HG02678 (cell line): ENCODE measurements around the gene SNX30.

Experiments used
- ATAC-seq: cut with Tn5 transposase; IDR thresholded peaks from one replicate; pipeline ENCODE4 v1.9.1; 2021; ENCODE audit warnings: mild to moderate bottlenecking, moderate library complexity; ENCODE audit not compliant: unreplicated experiment

The SNX30 gene

DNA sequence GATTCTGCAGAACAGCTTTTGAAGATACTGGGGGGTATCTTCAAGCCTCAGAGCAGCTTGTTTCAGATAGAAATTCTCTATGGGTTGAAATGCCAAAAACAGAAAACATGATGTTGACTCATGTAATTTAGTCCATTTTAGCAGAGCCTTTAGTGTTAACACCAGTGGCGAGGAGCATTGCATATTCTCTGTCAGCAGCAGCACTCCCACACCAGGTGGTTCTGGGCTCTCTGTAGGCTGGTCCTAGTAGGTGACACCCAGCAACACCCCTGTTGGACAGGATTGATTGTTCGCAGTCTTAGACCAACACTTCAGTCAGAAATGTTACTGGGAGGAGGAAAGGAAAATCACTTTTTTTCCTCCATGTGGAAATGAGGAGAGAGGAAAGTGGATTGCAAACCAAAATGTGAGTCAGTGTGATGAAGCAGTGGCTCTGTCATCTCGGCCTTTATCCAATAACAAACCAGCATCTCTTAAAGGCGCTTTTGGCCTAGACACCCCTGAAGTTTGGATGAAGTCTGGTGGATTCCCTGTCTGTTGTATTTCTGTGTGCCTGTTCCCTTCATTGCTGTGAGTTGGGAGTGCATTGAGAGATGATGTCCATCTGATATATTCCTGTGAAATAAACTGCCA is 123.3 kb downstream of the SNX30 start:
- no peak for ATAC-seq

- ATAC-seq: no peak
These were observed 128.2 kb downstream of the SNX30 start for GRCh38 chr9:112878752-112879151.

GRCh38 chr9:112880650-112881049 is 130.1 kb downstream of the SNX30 start:
- ATAC-seq: no peak

DNA sequence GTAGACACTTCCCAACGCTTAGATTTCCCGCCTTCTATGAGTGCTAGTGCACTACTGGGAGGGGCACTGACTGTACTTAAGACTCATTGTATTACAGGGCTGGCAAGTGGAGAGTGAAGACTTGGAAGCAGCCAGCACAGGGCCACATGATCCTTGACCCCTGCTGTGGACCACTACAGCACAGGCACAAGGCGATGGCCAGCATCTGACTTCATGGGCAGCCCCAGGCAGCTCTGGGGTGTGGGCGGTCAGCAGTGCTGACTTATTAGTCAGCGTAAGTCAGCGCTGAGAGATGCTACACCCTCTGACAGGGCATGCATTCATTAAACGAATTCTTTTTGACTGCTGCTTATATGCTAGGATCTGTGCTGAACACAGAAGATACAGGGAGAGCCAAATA is 130.8 kb downstream of the SNX30 start:
- ATAC-seq: no peak

DNA sequence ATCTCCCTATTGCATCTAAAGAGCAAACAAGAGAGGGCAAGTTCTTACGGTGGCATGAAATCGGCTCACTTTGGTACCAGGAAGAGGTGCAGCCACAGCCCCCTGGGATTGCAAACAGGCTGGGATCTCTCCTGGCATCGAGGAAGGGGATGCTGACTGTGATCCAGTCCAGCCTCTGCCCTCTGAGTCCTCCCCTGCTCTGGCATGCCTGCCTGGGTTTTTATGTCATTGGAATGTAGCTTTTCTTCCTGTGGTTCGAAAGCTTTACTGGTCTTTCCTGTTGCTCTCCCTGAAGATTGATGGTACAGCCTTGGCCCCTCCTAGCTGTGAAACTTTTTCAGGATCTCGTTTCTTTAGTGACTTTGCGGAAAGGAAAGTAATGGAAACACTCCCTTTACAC is 133.5 kb downstream of the SNX30 start:
- no peak for ATAC-seq

DNA sequence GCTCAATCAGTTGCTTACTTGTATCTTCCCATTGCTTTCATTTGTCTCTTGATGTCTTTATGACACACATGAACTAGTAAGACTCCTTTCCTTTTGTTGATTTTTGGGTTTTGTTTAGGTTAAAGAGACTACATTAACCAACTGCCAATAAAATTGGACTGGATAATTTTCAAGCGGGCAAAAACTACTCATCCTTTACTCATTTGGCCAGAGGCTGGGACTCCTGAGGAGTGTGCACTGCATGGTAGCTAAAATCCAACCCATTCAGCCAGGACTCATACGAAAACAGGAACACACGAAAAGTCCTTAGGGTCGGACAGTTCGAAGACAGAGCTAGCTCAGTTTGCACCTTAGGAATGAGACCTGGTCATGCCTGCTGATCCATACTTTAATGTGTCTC is 134.2 kb downstream of the SNX30 start:
- no peak for ATAC-seq

DNA sequence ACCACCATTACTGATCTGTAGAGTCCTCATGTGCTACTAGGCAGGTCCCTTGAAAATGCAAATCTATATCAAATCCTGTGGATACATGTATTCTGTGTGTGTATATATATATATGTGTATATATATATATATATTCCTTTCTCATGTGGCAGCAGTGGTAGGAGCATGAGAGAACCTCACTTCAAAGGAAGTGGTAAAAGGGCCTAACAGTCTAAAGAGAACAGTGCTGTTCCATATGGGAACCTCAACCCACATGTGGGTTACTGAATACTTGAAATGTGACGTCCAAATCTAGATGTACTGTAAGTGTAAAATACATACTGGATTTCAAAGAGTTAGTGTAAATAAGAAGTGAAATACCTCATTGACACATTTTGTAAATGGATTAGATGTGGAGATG is 134.8 kb downstream of the SNX30 start:
- no peak for ATAC-seq

- ATAC-seq: no peak
These were observed 135.8 kb downstream of the SNX30 start for GRCh38 chr9:112886351-112886750.

DNA sequence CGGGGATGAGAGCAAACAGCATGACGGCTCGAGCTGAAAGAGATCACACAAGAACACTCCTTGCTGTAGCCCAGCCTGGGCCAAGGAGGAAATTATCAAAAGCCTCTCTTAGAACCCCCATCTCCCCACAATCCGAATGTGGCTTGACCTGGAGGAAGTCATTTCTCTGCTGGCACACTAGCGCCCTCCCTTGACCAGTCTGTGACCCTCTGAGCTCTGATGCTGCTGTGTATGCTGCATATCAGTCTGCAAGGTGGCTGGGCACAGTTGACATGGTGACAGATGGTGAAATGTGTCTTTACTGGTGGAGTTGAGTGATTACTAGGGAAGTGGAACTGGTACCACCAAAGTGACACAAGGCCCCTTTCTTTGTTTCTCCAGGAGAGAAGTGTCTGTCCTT is 136.8 kb downstream of the SNX30 start:
- no peak for ATAC-seq

DNA sequence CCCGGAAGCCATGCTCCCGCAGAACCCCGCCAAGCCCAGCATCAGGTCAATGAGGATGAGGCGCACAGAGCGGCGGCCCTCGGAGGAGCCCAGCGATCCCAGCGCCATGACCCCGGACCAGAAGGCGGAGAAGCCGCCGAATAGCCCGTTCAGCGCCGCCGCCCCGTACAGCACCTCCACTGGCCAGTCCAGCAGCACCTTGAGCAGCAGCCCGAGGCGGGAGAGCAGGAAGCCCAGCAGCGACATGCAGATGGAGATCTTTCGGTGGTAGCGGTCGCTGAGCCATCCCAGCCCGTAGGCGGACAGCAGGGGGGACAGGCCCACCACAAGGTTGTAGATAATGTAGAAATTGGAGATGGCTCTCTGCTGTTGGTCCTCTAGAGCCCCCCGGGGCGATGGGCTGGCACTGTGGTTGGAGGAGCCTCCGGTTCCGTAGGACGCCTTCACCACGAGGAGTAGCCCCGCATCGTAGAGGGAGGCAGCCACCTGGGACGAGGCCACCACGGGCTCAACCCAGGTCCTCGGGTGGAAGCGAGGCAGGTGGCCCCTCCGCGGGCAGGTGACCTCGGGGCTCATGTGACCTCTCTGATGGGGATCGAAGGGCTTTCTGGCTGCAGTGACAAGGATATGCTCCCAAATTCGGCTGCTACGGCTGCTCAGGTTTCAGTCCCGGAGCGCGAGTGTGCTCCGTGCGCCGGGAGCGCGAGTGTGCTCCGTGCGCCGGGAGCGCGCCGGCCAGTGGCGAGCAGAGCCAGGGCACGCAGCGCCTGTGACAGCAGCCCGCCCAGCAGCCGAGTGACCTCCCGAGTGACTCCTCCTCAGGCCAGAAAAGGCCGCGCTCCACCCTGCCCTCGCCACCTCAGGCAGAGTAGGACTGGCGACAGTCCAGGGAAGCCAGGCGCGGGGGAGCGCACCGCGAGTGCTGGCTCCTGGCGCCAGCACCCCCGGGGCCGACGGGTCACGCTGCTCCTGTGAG is 139.8 kb downstream of the SNX30 start, which contains the start of gene SLC46A2:
TSS of gene SLC46A2 (minus strand) at position 771 of the 976 bp plus-strand sequence. CDS start at position 576, 195 bp downstream.
- ATAC-seq: no peak

DNA sequence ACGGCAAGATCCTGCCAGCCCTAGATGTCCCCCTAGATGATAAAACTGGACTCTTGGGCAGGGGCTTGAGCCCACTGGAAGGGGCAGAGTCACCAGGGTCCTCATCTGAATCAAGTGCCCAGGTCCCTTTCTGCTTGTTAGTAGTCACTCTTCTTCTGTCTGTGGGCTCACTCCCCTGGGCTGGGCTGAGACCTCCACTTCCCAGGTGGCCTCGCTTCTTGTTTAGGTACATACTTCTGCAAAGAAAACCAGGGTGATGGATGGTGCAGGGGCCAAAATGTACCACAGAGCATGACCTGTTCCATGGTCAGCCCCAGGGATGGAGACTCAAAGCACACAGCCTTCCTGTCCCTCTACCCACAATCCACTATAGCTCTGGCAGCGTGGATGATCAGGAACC is 141.0 kb downstream of the SNX30 start:
- ATAC-seq: no peak

DNA sequence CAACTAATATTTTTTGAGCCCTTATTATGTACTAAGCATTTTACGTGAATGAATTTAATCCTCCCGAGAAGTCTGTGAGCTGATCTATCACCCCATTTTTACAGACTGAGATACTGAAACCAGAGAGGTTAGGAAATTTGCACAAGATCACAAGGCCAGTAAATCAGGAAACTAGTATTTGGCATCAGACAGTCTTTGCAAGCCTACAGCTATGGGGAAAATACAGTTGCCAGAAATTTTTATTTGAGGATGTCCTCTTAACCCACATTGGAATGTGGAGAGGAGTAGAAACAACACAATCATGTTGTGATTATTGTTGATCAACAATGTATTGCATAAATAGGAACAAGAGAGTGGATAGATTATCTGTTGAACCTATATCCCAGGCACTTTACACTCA is 142.4 kb downstream of the SNX30 start:
- no peak for ATAC-seq

- ATAC-seq: no peak
These were observed 143.5 kb downstream of the SNX30 start for GRCh38 chr9:112894041-112894440.

- no peak for ATAC-seq
These were observed 144.1 kb downstream of the SNX30 start for GRCh38 chr9:112894699-112895098.

DNA sequence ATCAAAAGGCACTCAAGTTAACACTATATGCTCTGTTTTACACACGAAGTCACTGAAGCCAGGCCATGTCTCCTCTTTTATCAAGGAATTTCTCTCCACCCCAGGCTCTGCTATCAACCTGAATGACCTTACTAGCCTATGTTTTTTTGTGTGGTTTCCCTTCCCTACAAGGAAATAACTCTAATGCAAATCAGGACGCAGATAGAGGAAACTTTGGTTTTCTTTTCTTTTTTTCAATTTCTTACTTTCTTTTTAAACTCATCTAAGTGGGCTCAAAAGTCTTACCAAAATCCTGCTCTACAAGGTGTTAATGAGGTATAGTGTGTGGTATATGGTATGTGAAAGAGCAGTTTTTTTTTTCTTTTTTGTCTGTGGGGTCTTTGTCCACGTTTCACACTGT is 145.6 kb downstream of the SNX30 start:
- no peak for ATAC-seq

GRCh38 chr9:112898872-112899311 is 148.3 kb downstream of the SNX30 start:
- no peak for ATAC-seq

- ATAC-seq: no peak
These were observed 149.9 kb downstream of the SNX30 start for GRCh38 chr9:112900488-112900887.

DNA sequence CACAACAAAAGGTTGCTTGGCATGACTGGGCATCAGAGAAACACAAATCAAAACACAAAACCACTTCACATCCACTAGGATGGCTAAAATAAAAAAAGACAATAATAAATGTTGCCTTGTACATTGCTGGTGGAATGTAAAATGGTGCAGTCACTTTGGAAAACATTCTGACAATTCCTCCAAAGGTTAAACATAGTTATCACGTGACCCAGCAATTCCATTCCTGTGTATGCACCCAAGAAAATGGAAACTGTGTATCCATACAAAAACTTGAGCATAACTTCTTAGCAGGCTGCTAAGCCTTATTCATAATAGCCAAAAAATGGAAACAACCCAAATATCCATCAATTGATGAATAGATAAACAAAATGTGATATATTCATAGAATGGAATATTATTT is 150.3 kb downstream of the SNX30 start:
- no peak for ATAC-seq

DNA sequence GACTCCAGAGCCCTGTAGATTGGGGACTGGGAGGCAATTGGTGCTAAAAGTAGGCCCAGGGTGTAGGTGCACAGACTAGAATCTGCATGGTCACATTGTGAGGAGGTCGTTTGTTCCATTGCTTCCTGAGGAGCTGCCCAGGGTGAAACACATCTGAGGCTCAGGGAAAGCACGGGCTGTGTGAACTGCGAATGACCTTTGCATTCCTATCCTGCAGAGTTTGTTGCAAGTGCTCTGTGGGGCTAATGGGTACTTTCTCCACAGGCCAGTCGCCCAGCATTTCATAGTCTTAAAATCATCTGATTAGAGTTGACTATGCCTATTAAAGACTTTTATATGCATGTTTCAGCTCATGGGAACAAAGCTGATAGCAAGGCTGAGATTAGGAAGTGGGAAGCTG is 154.5 kb downstream of the SNX30 start:
- ATAC-seq: no peak

- no peak for ATAC-seq
These were observed 161.2 kb downstream of the SNX30 start for GRCh38 chr9:112911736-112912135.

DNA sequence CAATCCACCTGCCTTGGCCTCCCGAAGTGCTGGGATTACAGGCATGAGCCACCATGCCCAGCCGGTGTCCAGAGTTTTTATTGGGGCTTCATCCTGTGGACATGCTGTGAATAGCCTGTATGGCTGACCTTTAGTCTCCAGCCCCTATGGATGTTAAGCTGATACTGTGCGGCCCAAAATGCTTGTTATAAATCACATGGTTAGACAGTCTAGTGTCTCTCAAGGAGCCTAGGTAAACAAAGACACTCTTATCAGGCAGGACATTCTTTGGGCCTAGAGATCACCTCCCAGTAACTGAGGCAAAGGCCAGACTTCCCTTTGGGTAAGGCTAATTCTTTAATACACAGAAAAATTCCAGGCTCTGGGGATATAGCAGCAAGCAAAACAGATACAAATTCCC is 162.1 kb downstream of the SNX30 start:
- ATAC-seq: no peak

GRCh38 chr9:112913326-112913725 is 162.8 kb downstream of the SNX30 start:
- ATAC-seq: no peak
